GM23248 (cell line): ENCODE results near the gene TAPBPL. TPM values are rescaled to one million over a fixed set of nuclear protein-coding genes. Genes with fewer than 3 reads are reported as not detected.

Experiments used
- DNase-seq: peaks from one replicate; pipeline ENCODE4 v3.0.0-alpha.2; 2015
- H2AFZ ChIP-seq: fragments of 200-600 bp; sonication (generic); 2 replicates; pipeline ENCODE4 v1.6.1; 2016; ENCODE audit warnings: antibody characterized with exemption
- H3F3A ChIP-seq: fragments of 200-600 bp; sonication (generic); 2 replicates; pipeline ENCODE4 v1.6.1; 2016; ENCODE audit warnings: mild to moderate bottlenecking, antibody characterized with exemption, mixed run types; ENCODE audit not compliant: insufficient read depth
- H3K27ac ChIP-seq: fragments of 200-600 bp; sonication (generic); 2 replicates; pipeline ENCODE4 v1.5.1; 2016; ENCODE audit warnings: mild to moderate bottlenecking
- H3K27me3 ChIP-seq: fragments of 200-600 bp; sonication (generic); replicated peaks from 2 replicates; pipeline ENCODE4 v1.6.1; 2016; ENCODE audit warnings: mild to moderate bottlenecking; ENCODE audit not compliant: insufficient read depth
- H3K36me3 ChIP-seq: fragments of 200-600 bp; sonication (generic); 2 replicates; pipeline ENCODE4 v1.6.1; 2016; ENCODE audit warnings: low read depth, mild to moderate bottlenecking
- H3K4me1 ChIP-seq: fragments of 200-600 bp; sonication (generic); 2 replicates; pipeline ENCODE4 v1.6.1; 2016; ENCODE audit warnings: mild to moderate bottlenecking; ENCODE audit not compliant: insufficient read depth
- H3K4me2 ChIP-seq: fragments of 200-600 bp; sonication (generic); one replicate; pipeline ENCODE4 v1.6.1; 2016; ENCODE audit warnings: mild to moderate bottlenecking; ENCODE audit not compliant: unreplicated experiment
- H3K4me3 ChIP-seq: fragments of 200-600 bp; sonication (generic); 2 replicates; pipeline ENCODE4 v1.5.1; 2016; ENCODE audit warnings: mild to moderate bottlenecking
- H3K79me2 ChIP-seq: fragments of 200-600 bp; sonication (generic); 2 replicates; pipeline ENCODE4 v1.6.1; 2016; ENCODE audit warnings: mild to moderate bottlenecking; ENCODE audit not compliant: insufficient read depth
- H3K9ac ChIP-seq: fragments of 200-600 bp; sonication (generic); 2 replicates; pipeline ENCODE4 v1.6.1; 2016; ENCODE audit warnings: mild to moderate bottlenecking
- H3K9me2 ChIP-seq: fragments of 200-600 bp; sonication (generic); 2 replicates; pipeline ENCODE4 v1.6.1; 2016; ENCODE audit warnings: mixed run types, mild to moderate bottlenecking, moderate library complexity; ENCODE audit not compliant: insufficient read depth
- H3K9me3 ChIP-seq: fragments of 200-600 bp; sonication (generic); one replicate; pipeline ENCODE4 v1.6.1; 2017; ENCODE audit warnings: low read depth
- H4K20me1 ChIP-seq: fragments of 200-600 bp; sonication (generic); 2 replicates; pipeline ENCODE4 v1.6.0; 2016; ENCODE audit not compliant: insufficient read depth
- EZH2 ChIP-seq: fragments of 200-600 bp; sonication (generic); IDR thresholded peaks from 2 replicates; pipeline ENCODE4 v1.6.1; 2018; ENCODE audit warnings: antibody characterized with exemption, mild to moderate bottlenecking; ENCODE audit not compliant: insufficient read depth, poor library complexity, severe bottlenecking
- EZH2phosphoT487 ChIP-seq: fragments of 200-600 bp; sonication (generic); IDR thresholded peaks from 2 replicates; pipeline ENCODE4 v1.6.1; 2018; ENCODE audit warnings: antibody characterized with exemption, moderate library complexity, mild to moderate bottlenecking, low read depth; ENCODE audit not compliant: insufficient read depth
- WGBS, 2 experiments: methylation state at CpG; one replicate each; pipeline ENCODE4 v1.1.6; 2015 to 2017; ENCODE audit warnings: low lambda C conversion rate in 2 of 2, low coverage in 1 of 2; ENCODE audit errors: missing lambda C conversion rate in 2 of 2; 5-methylcytosine and 5-hydroxymethylcytosine counted together
- in situ Hi-C: fragments of 300-500 bp; cut with MboI; formaldehyde crosslinking; loops from 2 replicates; pipeline ENCODE4 v1.15.0; 2020
- polyA plus RNA-seq: library from polyadenylated mRNA; unstranded; fragments of >200 nt; fragmentation: Nextera tagmentation; extraction: Ambion mirVana; gene quantifications from 2 replicates; pipeline ENCODE4 v1.2.1, GENCODE V29; 2016
- total RNA-seq: library from RNA; depleted of rRNA; stranded (reverse); fragments of >200 nt; shearing (Covaris generic); gene quantifications from 2 replicates; pipeline ENCODE4 v1.2.3, GENCODE V29; 2014

TAPBPL gene
- total and polyA plus RNA-seq, 2 experiments from 2014 or later: 7.8 to 9.2 TPM

DNA sequence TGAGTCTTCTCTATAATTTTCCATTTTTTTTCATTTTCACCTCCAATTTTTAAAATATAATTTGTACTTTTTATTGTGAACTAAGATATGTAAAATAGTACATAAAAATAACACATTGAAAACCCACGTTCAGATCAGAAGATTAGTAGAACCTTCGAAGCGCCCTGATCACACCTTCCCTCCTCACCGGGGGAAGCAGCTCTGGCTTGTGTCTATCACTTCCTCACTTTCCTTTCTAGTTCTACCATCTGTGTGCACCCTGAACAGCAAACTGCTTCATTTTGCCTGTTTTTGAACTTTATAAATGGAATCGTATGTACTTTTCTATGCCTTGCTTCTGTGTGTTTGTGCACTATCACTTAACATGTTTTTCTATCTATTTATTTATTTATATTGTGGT lies 18.9 kb upstream of the TAPBPL start:
- peaks cover 27% of the 10 kb centered on the region for H3F3A ChIP-seq
- no peak for TF ChIP-seq EZH2phosphoT487
- TF ChIP-seq EZH2: no peak
- no peaks in the 10 kb centered on the region for H3K9me2 ChIP-seq
- H3K4me2 ChIP-seq: no peak overlapping the region
- H3K9me3 ChIP-seq: no peaks in the 10 kb centered on the region
- H3K9ac ChIP-seq: no peak overlapping the region
- no peaks in the 10 kb centered on the region for H3K79me2 ChIP-seq
- no peak overlapping the region for H3K4me3 ChIP-seq
- no peaks in the 10 kb centered on the region for H3K36me3 ChIP-seq
- H2AFZ ChIP-seq: no peak overlapping the region
- 89 to 96% methylated on average over 5 of the region's 5 CpGs for WGBS, 2 experiments
- H4K20me1 ChIP-seq: no peaks in the 10 kb centered on the region
- no peaks in the 10 kb centered on the region for H3K27me3 ChIP-seq
- H3K4me1 ChIP-seq: peaks cover 21% of the 10 kb centered on the region
- DNase-seq: no peak
- no peak overlapping the region for H3K27ac ChIP-seq
- in situ Hi-C loops: no loop called here

DNA sequence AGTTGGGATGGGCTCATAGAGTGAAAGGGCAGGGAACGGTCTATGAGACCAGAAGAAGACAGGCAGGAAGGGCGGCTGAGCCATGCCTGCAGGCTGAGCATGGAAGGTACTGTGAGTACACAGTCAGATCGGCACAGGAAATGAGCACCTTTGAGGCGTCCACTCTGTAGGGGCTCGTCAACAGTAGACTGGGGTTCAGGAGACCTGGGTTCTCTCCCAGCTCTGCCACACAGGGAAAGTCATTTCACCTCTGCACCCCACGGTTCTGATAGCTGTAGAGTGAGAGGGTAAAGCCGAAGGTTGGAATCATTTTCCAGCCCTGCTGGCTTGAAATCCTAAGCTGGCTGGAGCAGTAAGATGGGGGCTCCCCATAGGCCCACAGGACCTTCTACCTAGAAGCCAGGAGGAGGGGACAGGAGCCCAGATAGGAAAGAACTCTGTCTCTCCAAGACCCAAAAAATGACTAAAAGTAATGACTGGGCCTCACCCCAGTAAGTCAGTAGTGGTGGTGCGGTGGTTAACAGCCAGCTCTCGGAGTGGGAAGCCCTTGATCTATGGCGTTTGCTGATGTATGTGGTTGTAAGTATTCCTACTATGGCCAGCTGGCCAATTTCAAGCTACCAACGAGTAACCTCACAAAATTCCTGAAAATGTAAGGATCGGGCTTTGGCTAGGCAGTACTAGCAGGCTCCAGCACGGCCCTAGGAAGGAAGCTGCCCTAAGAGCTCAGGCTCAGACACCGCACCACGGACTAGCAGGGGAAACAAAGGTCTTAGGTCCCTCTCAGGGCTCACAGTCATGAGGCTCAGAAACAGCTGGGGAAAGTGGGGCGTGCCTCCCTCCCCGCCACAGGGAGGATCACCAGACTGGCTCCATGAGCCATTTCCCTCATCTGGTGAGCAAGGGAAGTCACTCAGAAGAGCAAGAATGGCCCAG lies 17.4 kb upstream of the TAPBPL start:
- TF ChIP-seq EZH2phosphoT487 (no peak), EZH2 (no peak)
- in situ Hi-C loops: no loop called here
- Histone ChIP-seq H3K27me3 (no peaks in the 10 kb centered on the region), H3K27ac (no peak overlapping the region), H4K20me1 (no peaks in the 10 kb centered on the region), H2AFZ (no peak overlapping the region), H3K4me3 (no peak overlapping the region), H3K79me2 (no peaks in the 10 kb centered on the region), H3K4me1 (peaks cover 20% of the 10 kb centered on the region), H3K9ac (no peak overlapping the region), H3K9me3 (no peaks in the 10 kb centered on the region), H3F3A (peaks cover 26% of the 10 kb centered on the region), H3K4me2 (no peak overlapping the region), H3K9me2 (no peaks in the 10 kb centered on the region), H3K36me3 (no peaks in the 10 kb centered on the region)
- 89 to 90% methylated on average over 17 of the region's 17 CpGs for WGBS, 2 experiments
- no peak for DNase-seq

DNA sequence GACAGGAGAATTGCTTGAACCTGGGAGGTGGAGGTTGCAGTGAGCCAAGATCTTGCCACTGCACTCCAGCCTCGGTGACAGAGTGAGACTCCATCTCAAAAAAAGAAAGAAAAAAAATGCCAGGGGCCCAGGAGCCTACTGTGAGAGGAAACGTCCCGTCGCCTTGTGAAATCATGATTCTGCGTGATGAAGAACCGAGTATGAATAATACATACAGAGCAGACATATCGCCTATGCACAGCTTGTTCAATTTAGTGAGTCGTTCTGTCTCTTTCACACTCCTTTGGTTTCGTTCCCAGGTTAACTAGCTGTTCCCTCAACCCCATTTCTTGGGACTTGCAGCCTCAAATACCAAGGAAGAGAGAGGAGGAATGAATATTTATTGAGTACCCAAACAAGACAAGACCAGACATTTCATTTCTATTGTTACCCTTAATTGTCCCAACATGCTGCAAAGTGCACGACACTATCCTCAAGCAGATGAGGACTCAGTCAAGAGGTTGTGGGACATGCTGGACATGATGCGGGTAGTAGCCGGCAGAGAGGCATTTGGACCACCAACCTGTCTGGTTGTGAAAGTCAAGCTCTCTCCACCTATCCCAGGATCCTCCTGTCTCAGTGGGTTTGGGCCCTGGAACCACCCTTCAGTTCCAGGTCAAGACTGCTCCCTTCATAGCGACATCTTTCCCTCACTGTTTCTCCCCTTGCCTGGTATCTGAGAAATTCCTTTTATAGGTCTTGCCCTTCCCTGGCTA lies 15.7 kb upstream of the TAPBPL start:
- H3K9me2 ChIP-seq: no peaks in the 10 kb centered on the region
- WGBS, 2 experiments: 76 to 79% methylated on average over 13 of the region's 13 CpGs
- H3K4me3 ChIP-seq: no peak overlapping the region
- peaks cover 12% of the 10 kb centered on the region for H3F3A ChIP-seq
- no peak overlapping the region for H3K27ac ChIP-seq
- H2AFZ ChIP-seq: no peak overlapping the region
- no peaks in the 10 kb centered on the region for H3K9me3 ChIP-seq
- H3K79me2 ChIP-seq: no peaks in the 10 kb centered on the region
- in situ Hi-C loops: no loop called here
- no peaks in the 10 kb centered on the region for H4K20me1 ChIP-seq
- DNase-seq: no peak
- H3K4me2 ChIP-seq: no peak overlapping the region
- no peak for TF ChIP-seq EZH2phosphoT487
- no peak for TF ChIP-seq EZH2
- no peaks in the 10 kb centered on the region for H3K36me3 ChIP-seq
- no peak overlapping the region for H3K9ac ChIP-seq
- no peaks in the 10 kb centered on the region for H3K27me3 ChIP-seq
- H3K4me1 ChIP-seq: peaks cover 7% of the 10 kb centered on the region

GRCh38 chr12:6437586-6437985 lies 14.3 kb upstream of the TAPBPL start:
- H2AFZ ChIP-seq: no peak overlapping the region
- in situ Hi-C loops: no loop called here
- H3F3A ChIP-seq: no peaks in the 10 kb centered on the region
- no peak overlapping the region for H3K4me3 ChIP-seq
- H3K36me3 ChIP-seq: no peaks in the 10 kb centered on the region
- no peaks in the 10 kb centered on the region for H3K27me3 ChIP-seq
- no peaks in the 10 kb centered on the region for H3K4me1 ChIP-seq
- TF ChIP-seq EZH2 (no peak), EZH2phosphoT487 (no peak)
- WGBS, 2 experiments: 65 to 66% methylated on average over 3 of the region's 3 CpGs
- H3K9me3 ChIP-seq: no peaks in the 10 kb centered on the region
- no peak overlapping the region for H3K27ac ChIP-seq
- H3K9ac ChIP-seq: no peak overlapping the region
- H3K4me2 ChIP-seq: no peak overlapping the region
- no peaks in the 10 kb centered on the region for H3K79me2 ChIP-seq
- DNase-seq: no peak
- no peaks in the 10 kb centered on the region for H3K9me2 ChIP-seq
- no peaks in the 10 kb centered on the region for H4K20me1 ChIP-seq
